Left cardiac atrium (tissue), 4 donors: ENCODE data around the gene SLC41A1. TPM values are rescaled to one million over a fixed set of nuclear protein-coding genes. Genes with fewer than 3 reads are reported as not detected.

Source experiments
- ATAC-seq, 2 donors: fragments of 200-7000 bp; cut with Tn5 transposase; one replicate each; pipeline ENCODE4 v1.9.1; 2020; ENCODE audit warnings: mild to moderate bottlenecking in 2 of 2, moderate library complexity in 2 of 2
- DNase-seq: peaks from one replicate; pipeline ENCODE4 v3.0.0-alpha.2; 2020
- intact Hi-C, 2 donors: fragments of 100-400 bp; cut with DNase I; formaldehyde crosslinking; loops; one replicate each; pipeline versions ENCODE4 v1.14.1 to v1.15.1; 2022 to 2023
- total RNA-seq, 2 donors: library from RNA; stranded (reverse); fragmentation: NEBNext Ultra II Directional; extraction: Animal tissue kit (Norgen Biotek cat#: 25700); gene quantifications; one replicate each; pipeline ENCODE4 v1.2.1, GENCODE V29; 2021
- donor health status: DM: no; HTN: yes; CAD: no.
- donor health status: DM: no; HTN: yes; CAD: no; lungs with severe emphysema.
- donor health status: DM: yes; HTN: yes; CAD: no.
- donor health status: Dilated cardiomyopathy.

Gene SLC41A1
- total RNA-seq, 2 donors from 2014 or later: 162 to 206 TPM

GRCh38 chr1:205741681-205742080 lies 71.3 kb downstream of the SLC41A1 start:
- intact Hi-C loops: no loop called here
- no peak for ATAC-seq
- DNase-seq: no peak

GRCh38 chr1:205739348-205740160 lies 73.4 kb downstream of the SLC41A1 start:
- DNase-seq (no peak), ATAC-seq (no peak)
- intact Hi-C loops: no loop called here

Other genes with a start within 250 kb of the SLC41A1 start
- gene ELK4, start 181.2 kb downstream of the SLC41A1 start, total RNA-seq: 10 to 100 TPM; 36.3 to 39.1 TPM
- 1 to 10 TPM; 1.3 to 3.3 TPM for gene SLC45A3, start 132.7 kb downstream of the SLC41A1 start, total RNA-seq
- gene NUCKS1, start 63.0 kb downstream of the SLC41A1 start, total RNA-seq: 100 to 1,000 TPM; 162 to 221 TPM
- 10 to 100 TPM; 13.1 to 18.7 TPM for gene RAB29, start 37.7 kb downstream of the SLC41A1 start, total RNA-seq
- gene PM20D1, start 36.9 kb upstream of the SLC41A1 start, total RNA-seq: under 1 TPM; 0.31 to 0.91 TPM
- gene SLC26A9, start 130.3 kb upstream of the SLC41A1 start, total RNA-seq: 10 to 100 TPM; 11.3 to 25.4 TPM
- gene RAB7B, start 190.2 kb upstream of the SLC41A1 start, total RNA-seq: 1 to 10 TPM; 2.4 to 4.5 TPM
- not detected for gene CTSE, start 210.7 kb upstream of the SLC41A1 start, total RNA-seq
- gene RHEX, start 240.0 kb upstream of the SLC41A1 start, total RNA-seq: 1 to 10 TPM in 1 of 2 donors, under 1 TPM in 1; 0.71 to 1.8 TPM